HG02840 (cell line): ENCODE data around the gene HSD3B1.

Source experiments
- ATAC-seq: cut with Tn5 transposase; IDR thresholded peaks from one replicate; pipeline ENCODE4 v1.9.1; 2021; ENCODE audit warnings: mild to moderate bottlenecking, moderate library complexity, moderate number of reproducible peaks; ENCODE audit not compliant: unreplicated experiment, low FRiP score

The HSD3B1 gene

DNA sequence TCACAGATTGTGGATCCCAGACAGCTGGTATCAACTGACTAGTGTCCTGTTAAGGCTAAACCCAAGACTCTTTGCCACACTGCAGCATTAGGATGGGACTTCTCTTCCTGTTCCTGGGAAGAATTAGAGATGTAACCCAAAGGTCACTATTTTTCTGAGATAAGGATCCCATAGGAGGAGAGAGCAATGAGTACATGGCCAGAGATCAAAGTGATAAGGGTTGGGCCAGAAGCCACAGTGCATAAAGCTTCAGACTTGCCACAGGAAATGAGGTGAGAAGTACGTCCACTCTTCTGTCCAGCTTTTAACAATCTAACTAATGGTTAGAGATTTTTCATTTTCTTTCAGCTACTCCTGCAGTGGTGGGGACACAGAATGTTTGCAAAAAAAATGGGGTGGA is at the start of gene HSD3B1:
TSS of gene HSD3B1 (plus strand) at position 270 of the 400 bp plus-strand sequence. CDS start 267 bp downstream, outside the sequence.
- ATAC-seq, result no peak

DNA sequence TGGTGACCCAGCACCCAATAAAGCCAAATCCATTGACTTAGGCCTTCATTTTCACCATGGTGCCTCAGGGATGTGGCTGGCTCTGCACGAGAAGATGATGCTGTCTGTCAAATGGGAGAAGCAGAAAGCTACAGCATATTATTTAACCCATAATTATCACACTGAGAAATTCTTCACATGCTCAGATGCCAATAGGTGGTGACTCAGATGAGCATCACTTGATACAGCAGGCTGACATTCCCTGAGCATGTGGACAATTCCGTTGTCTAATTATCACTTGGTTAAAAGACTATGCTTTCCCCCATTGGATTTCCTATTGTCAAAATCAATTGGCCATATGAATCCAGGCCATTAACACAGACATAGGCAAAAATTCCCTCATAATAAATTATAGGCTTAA is 44.0 kb upstream of the HSD3B1 start:
- ATAC-seq, result no peak

DNA sequence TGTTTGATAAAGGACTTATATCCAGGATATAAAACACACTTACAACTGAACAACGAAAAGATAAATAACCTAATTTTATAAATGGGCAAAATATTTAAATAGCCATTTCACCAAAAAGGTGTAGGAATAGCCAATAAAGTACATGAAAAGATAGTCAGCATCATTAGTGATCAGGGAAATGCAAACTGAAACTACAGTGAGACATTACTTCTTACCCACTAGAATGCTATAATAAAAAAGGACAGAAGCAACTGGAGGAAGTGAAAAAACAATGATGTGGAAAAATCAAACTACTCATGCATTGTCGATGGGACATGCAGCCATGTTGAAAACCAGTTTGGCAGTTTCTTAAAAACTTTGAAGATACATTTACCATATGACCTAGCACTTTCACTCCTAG is 43.4 kb upstream of the HSD3B1 start:
- ATAC-seq, result no peak

DNA sequence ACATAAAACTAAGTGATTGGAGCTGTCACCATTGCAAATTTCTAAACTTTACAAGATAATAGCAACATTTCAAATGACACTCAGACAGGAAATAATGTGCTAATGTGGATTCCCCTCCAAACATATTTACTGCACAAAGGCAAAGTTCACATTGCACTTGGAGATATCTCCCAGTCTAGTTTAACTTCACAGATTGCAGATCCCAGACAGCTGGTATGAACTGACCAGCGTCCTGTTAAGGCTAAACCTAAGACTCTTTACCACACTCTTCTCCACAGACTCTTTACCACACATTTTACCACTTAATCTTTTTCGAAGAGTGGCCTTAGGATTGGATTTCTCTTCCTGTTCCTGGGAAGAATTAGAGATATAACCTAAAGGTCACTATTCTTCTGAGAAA is 40.6 kb upstream of the HSD3B1 start:
- no peak for ATAC-seq

DNA sequence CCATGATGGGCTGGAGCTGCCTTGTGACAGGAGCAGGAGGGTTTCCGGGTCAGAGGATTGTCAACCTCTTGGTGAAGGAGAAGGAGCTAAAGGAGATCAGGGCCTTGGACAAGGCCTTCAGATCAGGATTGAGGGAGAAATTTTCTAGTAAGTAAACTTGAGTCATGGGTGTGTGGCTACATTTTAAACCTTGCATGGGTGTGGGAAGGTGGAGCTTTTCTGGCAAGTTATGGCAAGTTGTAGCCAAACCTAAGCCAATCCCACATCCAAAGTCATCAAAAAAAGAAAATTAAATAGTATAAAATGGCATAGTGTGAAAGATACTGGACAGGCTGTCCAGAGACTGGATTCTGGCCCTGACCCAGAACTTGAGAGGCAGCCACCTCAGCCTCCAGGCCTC is 39.8 kb upstream of the HSD3B1 start:
- ATAC-seq, result no peak

DNA sequence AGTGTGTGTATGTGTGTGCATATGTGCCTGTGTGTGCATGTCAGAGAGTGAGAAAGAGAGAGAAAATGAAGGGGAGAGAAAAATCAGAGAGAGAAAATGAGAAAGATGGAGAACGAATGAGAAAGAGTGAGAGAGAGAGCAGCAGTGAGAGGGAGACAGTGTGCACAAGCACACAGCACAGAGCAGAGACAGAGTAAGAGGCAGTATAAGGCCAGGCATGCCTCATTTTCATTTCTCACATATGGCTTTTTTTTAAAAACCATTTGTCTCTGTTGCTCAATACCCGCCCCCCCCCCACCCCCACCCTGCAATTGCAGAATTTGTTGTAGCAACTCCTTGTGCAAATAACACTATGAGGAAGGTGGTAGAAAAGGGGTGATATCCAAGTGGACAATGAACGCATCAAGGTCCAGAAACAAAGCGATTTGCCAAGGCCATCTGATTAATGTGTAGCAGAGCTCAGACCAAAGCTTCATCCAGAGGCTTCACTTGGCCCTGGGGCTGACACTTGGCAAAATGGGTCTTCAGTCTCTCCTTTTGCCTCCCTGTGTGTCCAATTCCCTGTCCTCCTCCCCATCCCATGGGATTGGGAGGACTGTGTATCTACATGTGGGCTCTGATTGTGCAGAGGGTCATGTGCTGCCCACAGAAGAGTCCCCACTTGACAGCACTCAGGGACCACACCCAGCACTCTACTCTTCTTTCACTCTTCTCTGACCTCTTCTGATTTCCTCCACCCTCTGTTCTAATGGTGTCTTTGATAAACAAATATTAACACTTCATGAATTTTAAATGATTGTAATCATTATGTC is 38.9 kb upstream of the HSD3B1 start:
- ATAC-seq, result no peak

DNA sequence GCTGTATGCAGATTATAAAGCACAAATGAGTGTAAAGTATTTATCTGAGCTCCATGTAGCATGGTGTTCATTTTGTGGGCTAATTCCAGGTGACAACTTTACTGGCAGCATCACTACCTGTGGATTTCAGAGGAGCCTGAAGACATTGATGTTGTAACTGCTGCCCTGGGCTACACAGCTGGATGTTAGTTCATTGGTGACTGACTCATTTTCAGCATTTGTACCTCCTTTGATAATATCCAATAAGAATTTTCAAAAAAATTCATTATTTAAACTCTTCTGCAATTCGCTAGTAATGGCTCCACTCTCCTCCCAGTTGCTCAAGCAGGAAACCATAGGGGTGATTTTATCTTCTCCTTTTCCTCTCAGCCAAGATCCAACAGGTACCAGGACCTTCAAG is 37.3 kb upstream of the HSD3B1 start:
- ATAC-seq, result no peak

DNA sequence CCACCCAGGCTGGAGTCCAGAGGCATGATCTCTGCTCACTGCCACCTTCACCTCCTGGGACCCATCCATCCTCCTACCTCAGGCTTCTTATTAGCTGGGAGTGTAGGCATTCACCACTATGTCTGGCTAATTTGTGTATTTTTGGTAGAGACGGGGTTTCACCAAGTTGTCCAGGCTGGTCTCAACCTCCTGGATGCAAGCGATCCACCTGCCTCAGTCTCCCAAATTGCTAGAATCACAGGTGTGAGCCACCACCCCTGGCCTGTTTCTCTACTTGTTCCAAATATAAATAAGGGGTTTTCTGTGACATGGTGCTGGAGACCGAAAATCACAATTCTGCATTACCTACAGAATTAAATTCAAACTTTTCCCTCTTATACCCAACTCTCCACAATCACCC is 36.6 kb upstream of the HSD3B1 start:
- ATAC-seq, result no peak

DNA sequence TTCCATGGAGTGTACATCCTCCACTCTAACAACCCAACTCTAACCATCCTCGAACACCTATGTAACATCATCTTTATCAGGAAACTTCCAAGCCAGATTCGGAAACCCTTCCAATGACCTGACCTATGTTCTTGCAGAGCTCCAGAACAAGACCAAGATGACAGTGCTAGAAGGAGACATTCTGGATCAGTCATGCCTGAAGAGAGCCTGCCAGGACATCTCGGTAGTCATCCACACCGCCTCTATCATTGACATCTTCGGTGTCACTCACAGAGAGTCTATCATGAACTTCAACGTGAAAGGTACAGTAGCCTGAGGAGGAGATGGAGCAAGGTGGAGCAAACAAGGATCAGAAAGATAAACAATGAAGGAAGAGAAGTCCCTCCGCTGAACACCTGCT is 36.1 kb upstream of the HSD3B1 start:
- ATAC-seq, result no peak

DNA sequence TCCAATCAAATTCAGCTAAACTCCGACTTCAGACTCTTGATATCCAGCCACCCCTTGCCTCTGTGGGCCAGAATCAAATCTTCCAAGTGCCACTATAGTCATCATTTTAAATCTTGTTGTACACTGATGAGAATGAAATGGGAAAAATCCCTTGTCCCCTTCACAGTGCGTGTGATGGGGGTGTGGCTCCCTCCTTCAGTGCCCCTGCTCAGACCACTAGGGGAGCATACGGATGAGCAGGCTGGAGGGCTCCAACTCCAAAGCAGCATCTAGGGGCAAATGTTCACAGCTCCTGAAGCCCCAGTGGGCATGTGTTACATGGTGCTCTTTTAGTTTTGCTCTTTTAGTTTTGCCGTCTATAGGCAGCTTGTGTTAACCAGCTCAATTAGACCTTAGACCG is 35.4 kb upstream of the HSD3B1 start:
- ATAC-seq, result no peak

DNA sequence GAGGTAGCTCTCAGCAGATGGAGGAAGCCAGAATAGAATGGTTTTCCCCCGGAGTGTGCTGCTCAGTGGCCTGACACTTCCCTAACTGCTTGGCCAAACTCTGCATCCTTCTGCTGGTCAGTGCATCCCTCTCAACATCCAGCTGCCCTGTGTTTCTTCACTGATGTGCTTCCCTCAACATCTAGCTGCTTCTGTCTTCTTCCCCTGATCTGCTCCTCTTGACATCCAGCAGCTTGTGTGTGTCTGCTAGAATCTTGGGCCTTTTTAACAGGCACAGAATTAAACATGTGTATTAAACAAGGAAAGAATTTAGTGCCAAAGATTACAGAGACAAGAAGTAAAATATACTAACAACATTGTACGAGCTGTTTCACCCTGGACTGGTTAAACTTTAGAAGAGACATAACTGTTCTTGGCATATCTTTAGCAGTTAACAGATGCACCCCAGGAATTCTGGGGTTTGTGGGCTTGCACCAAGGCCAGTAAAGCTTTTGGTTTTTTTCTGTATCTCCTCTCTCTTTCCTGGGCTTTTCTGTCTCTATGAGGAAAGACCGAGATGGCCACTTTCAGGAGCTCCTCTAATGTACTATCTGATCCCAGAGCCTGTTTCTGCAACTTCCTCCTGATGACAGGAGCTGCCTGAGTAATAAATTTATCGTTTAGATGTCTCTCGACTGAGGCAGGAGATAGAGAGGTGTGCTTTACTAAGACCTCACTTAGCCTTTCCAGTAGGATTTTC is 34.8 kb upstream of the HSD3B1 start:
- ATAC-seq, result no peak

DNA sequence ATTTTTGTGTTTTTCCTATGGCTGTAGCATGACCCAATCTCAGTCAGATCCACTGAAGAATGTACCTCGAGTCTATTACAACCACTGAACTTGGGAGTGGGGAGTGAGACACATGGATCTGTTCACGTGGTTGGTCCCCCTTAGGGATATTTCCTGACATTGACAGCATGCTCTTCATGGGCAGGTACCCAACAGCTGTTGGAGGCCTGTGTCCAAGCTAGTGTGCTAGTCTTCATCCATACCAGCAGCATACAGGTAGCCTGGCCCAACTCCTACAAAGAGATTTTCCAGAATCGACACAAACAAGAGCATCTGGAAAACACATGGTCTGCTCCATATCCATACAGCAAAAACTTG is 34.2 kb upstream of the HSD3B1 start:
- ATAC-seq, result no peak

DNA sequence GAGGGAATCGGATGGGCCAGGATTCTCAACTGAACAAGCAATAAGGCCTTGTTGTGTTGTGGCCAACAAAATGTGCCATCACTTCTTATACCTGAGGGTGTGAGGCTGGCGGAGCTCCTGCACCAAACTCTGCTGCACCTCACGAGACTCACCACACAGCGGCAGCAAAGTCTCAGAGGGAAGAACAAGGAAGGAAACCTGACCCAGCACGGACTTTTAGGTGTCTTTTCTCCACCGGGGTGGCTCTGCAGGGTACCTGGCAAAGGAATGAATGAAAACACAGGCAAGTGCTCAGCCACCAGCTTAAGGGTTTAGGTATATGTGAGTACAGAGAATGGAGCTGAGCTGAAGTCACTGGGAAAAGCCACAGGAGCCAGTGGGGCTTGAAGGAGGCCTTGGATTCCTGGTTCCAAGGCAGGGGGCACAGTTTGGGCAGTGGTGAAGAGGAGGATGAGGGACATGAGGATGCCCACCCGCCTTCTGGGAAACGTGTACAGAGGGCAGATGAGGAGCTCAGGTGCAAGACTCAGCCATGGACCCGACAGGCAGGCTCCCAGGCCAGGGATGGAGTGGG is 31.1 kb upstream of the HSD3B1 start:
- no peak for ATAC-seq

DNA sequence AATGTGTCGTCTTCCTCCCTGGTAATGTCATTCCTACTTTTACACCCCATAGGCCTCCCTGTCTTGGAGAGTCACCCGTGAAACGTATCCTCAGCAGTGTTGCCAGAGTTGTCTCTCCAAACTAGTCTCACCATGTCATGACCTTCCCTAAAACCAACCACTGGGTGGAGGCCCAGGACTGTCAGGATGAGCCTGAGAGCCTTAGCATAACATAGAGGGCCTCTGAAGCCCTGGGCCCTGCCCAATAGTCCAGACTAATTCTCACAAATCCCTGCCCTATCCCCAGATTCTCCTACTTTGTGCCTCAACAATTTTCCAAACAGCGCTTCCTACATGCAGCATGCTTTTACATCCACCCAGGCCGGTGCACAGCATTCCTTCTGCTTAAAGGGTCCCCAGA is 29.3 kb upstream of the HSD3B1 start:
- ATAC-seq, result no peak

DNA sequence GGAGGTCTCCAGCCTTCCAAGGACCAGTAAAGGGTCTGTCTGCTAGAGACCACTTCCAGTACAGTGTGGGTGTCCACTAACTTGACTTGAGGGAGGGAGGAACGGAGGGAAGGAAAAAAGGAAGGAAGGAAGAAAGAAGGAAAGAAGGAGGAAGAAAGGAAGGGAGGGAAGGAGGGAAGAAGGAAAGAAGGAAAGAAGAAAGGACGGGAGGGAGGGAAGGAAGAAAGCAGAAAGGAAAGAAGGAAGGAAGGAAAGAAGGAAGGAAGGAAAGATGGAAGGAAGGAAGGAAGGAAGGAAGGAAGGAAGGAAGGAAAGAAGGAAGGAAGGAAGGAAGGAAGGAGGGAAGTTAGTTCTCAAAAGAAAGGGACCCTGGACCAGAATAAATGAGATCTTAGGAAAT is 26.8 kb upstream of the HSD3B1 start:
- no peak for ATAC-seq

DNA sequence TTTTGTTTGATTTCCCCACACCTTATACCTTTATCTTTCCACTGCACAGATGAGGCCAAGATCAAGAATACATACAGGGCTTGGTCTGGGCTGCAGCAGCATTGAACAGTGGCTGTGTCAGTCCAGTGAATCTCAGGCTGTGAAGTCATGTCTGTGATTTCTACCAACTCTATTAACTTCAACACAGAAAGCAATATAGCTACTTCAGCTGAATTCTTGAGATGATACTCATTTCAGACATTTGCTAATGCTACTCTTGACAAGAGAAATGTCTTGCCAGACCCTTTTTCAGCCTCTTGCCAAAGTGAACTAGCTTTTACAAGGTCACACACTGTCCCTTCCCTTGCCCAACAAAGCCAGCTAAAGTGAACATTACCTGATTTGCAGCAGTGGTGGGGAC is 25.1 kb upstream of the HSD3B1 start:
- ATAC-seq, result no peak

DNA sequence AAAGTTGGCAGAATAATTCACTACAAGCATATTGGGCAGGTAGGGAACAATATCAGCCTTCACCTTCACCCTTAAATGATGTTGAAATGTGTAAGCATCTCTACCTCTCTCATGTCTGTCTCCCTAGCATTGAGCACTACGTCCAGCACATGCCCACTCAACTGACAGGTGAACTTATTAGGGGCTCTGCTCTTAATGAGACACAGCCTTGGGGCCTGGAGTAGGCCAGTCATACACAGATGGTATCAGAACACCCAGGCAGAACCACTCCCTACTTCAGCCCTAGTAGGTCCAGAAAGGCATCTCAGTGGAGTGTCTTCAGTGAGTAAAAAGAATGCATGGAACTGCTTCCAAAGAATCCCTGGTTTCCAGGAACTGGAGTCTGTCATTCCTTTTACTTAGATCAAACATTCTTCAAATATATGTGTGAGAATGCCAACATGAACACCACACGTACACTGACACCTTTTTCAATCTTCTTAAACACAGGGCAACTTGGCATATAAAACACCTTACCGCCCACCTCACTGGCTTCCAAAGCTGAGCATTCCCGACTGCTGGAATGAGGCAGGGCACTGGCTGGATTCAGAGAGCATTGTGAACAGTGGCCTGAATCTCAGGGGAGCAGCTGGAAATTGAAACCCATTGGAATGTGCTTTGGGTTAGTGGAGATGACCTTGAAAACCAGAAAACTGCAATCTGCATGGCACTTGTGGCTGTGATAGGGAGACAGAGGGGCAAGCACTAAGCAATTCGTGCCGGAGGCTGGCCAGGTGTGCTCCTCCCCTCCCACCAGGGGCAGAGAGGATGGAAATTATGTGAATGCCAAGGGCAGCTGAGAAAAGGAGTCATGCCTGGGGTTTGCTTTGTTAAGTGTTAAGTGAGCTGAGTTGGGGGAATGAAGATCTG is 24.2 kb upstream of the HSD3B1 start:
- no peak for ATAC-seq

DNA sequence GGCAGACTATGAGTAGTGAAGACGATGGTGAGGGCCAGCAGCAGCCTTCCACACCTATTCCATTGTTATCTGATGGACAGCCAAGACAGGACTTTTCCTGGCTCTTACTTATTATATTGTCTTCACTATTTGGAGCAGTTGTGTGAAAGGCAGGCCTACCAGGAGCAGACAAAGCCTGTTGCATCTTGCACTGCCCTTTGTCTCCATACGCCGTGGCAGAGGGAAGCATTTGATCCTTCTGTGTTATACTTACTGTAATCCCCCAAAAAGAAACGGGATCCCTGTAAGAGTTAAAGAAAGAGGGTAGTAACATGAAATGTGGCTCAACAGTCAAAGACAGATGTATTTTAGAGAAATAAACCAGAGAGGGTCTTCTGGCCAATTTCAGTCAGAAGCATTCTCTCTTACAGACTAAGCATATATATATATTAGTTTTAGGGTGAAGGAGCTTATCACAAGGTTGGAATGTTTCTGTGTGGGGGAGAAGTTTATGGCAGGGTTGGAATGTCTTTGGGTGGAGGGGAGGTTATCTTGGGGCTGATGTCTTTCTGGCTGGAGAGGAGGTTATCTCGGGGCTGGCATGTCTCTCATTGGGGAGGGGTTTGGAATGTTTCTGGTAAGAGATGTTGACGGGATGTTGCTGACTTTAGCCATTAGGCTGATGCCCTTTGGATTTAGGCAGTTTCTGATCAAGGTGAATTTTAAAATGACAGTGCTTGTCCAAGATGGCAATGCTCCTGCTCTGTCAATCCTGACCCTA is 23.4 kb upstream of the HSD3B1 start:
- no peak for ATAC-seq

DNA sequence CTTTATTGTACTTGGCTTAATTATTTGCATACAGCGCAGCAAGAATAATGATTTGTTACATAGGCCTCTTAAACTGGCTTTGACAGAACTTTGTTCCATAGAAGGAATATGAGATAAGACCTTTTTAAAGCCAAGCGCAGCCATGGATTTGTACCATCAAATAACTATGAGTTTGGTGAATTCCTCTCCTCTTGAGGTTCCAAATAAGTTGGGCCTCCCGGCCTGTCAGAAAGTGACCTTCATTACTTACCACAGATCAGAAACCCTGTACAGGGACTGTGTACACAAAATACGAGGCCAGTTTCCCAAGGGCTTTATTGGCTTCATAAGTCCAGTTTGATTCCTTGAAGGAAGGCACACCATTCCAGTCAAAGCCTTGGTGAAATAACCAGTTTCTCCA is 21.8 kb upstream of the HSD3B1 start:
- ATAC-seq, result no peak

DNA sequence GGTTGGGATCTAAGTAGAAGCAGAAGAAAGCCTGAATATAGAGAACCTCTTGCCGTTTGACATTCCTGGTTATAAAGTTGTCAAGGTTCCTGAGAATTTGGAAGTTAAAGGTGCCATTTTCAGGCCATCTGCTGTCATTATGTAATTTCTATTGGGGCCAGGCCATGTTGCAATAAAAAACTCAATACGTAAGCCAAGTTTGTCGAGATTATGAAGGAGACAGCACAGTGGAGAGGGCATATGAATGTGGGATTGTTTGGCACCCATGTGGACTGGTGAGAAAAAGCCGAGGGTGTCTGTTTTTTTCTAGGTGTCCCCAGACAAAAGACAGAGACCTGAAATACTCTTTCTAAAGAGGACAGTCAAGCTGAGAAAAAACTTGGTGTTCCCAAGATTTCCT is 18.8 kb upstream of the HSD3B1 start:
- no peak for ATAC-seq
